ENCODE data around the gene PSMB10. TPM values are rescaled to one million over a fixed set of nuclear protein-coding genes. Genes with fewer than 3 reads are reported as not detected.

PSMB10 gene
- total RNA-seq, 2 donors from 2014 or later = 114 to 164 TPM

DNA sequence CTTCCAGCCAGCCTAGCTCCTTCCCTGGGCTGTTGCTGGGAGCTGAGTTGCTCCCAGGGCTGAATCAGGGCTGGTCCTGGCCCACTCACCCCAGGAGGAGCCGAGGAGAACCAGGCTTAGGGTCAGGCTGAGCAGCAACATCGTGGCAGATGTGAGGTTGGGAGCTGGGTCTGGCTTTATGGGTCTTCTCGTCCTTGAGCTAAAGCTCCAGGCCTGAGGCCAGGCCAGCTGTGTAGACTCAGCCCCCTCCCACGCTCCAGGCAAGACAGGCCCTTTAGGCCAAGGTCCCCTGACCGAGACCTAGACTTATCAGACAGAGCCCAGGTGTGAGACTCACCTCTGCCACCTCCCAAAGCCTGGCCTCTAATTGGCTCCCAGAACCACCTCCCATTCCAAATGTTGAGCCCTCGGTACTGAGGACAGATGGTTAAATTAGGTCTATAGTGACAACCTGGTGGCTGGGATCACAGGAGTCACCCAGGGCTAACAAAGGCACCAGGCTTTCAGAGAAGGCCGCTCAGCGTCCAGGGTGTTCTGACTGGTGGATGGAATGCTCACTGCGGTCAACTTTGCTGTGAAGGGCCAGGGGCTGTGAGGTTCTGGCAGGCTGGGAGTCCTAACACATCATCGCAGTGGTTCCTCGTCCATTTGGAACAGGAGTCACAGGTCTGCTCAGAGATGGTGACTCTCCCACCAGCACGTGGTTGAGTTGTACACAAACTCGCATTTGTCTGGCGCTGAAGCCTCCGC lies 4.8 kb downstream of the PSMB10 start, which contains the start of gene CTRL:
Gene CTRL (minus strand): TSS at position 151 of the 750 bp plus-strand sequence. CDS start 10 bp downstream, at position 141.
- no peak for DNase-seq
- ATAC-seq = no peak
- intact Hi-C loops (cut with DNase I, micrococcal nuclease) = no loop called here

DNA sequence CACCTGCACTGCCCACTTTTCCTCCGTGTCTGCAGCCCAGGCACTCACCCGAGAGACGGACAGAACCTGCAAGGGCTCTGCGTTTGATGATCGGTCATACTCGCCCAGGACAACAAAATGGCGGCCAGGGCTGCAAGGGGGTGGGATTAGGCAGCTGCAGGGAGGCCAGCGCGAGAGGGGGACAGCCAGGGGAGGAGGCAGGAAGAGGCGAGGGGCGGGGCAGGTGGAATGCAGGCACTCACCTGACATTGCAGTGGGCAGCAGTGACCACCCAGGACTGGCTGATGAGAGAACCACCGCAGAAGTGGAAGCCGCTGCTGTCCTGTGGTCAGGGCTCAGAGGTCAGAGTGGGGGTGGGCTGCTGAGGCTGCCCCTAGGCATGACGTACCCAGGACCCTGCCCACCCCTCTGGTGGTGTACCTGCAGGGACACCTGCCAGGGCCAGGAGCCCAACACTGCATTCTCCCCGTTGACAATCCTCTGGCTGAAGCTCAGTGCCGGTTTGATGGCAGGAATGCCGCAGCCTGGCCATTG lies 5.9 kb downstream of the PSMB10 start:
- no peak for ATAC-seq
- intact Hi-C loops (cut with DNase I, micrococcal nuclease) = no loop called here
- peak in 1 of 2 donors; percentile 14 for DNase-seq

DNA sequence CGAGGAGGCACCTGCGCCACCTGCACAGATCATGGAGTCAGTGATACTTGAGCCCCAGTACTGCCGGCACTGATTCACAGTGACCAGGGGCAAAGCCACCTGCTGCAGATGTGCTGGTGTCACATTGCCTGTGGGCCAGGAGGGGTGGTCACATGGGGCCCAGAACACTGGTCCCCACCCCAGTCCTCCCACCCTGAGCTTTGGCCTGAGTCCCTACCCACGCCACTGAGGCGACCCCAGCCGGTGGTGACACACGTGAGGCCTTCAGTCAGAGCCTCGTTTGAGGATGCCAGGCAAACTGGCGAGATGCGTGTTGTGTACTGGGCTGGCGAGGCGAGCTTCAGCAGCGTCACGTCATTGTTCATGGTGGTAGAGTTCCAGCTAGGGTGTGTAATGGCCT lies 6.5 kb downstream of the PSMB10 start:
- intact Hi-C loops (cut with DNase I, micrococcal nuclease) = no loop called here
- ATAC-seq (no peak), DNase-seq (no peak)

DNA sequence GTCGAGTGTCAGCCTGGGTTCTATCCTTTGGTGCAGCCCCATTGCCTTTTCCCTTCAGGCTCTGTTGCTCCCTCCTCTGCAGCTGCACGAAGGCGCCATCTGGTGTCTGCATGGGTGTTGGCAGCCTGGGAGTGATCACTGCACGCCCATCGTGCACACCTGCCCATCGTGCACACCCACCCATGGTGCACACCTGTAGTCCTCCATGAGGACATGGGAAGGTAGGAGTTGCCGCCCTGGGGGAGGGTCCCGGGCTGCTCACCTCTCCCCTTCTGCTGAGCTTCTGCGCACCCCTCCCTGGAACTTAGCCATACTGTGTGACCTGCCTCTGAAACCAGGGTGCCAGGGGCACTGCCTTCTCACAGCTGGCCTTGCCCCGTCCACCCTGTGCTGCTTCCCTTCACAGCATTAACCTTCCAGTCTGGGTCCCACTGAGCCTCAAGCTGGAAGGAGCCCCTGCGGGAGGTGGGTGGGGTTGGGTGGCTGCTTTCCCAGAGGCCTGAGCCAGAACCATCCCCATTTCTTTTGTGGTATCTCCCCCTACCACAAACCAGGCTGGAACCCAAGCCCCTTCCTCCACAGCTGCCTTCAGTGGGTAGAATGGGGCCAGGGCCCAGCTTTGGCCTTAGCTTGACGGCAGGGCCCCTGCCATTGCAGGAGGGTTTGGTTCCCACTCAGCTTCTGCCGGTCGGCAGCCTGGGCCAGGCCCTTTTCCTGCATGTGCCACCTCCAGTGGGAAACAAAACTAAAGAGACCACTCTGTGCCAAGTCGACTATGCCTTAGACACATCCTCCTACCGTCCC lies 7.9 kb downstream of the PSMB10 start:
- DNase-seq (peak; percentile 63 to 80), ATAC-seq (peak; percentile 78)
- intact Hi-C loops (cut with DNase I, micrococcal nuclease) = loop anchor here in 1 of 2 donors (5.0 to 10.0 kb wide), 2 partner anchors 41 to 114 kb away; no protein-coding TSS in a partner anchor

DNA sequence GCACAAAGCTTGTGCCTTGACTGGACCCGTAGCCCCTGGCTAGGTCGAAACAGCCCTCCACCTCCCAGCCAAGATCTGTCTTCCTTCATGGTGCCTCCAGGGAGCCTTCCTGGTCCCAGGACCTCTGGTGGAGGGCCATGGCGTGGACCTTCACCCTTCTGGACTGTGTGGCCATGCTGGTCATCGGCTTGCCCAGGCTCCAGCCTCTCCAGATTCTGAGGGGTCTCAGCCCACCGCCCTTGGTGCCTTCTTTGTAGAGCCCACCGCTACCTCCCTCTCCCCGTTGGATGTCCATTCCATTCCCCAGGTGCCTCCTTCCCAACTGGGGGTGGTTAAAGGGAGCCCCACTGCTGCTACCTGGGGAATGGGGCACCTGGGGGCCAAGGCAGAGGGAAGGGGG lies 8.5 kb downstream of the PSMB10 start:
- ATAC-seq (peak; percentile 4), DNase-seq (no peak)
- intact Hi-C loops (cut with DNase I, micrococcal nuclease) = loop anchor here in 1 of 2 donors (5.0 to 10.0 kb wide), 2 partner anchors 41 to 113 kb away; no protein-coding TSS in a partner anchor

DNA sequence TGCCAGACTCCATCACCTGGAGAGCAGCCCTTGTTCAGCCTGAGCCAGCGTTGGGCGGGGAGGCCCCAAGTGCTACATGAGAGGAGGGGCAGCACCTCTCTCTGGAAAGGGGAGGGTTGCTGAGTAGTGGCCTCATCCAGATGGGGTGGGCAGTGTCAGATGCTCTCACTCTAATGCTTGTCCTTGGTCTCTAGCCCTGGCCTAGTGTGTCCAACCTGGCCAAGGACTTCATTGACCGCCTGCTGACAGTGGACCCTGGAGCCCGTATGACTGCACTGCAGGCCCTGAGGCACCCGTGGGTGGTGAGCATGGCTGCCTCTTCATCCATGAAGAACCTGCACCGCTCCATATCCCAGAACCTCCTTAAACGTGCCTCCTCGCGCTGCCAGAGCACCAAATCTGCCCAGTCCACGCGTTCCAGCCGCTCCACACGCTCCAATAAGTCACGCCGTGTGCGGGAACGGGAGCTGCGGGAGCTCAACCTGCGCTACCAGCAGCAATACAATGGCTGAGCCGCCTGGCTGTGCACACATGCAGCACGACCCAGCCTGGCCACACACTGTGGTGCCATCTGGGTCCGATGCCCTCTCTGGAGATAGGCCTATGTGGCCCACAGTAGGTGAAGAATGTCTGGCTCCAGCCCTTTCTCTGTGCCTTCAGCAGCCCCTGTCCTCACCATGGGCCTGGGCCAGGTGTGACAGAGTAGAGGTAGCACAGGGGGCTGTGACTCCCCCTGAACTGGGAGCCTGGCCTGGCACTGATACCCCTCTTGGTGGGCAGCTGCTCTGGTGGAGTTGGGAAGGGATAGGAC lies 9.3 kb downstream of the PSMB10 start:
- no peak for ATAC-seq

DNA sequence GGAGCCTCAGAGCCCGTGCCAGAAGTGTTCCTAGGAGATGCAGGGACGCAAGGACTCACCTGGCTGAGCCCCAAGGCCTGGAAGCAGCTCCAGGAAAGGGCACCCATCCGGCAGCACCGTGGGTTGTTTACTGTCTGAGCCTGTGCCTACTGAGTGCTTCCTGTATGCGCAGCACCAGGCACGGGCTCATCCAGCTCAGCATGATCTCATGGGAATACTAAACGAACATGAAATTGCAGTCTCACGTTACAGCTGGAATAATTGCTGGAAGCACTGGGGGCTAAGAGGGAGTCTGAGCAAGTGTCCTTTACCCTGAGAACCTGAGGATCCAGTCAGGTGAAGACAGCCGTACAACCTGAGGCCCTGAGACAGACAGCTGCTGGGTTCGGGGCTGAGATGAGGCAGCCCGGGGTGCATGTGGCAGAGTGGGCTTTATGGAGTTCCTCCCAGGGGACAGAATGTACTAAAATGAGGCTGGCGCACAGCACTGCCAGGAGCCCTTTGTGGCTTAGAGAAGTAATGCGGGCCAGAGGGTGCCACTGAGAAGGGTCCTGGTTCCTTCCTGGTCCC lies 10.4 kb downstream of the PSMB10 start:
- intact Hi-C loops (cut with DNase I, micrococcal nuclease) = loop anchor here in 1 of 2 donors (5.0 to 10.0 kb wide), 2 partner anchors 39 to 111 kb away; no protein-coding TSS in a partner anchor
- DNase-seq (no peak), ATAC-seq (no peak)

More for the DNA sequence above, 9.3 kb downstream of the PSMB10 start:
- intact Hi-C loops (cut with DNase I, micrococcal nuclease) = loop anchor here in 1 of 2 donors (5.0 to 10.0 kb wide), 2 partner anchors 40 to 113 kb away; no protein-coding TSS in a partner anchor
- no peak for DNase-seq

DNA sequence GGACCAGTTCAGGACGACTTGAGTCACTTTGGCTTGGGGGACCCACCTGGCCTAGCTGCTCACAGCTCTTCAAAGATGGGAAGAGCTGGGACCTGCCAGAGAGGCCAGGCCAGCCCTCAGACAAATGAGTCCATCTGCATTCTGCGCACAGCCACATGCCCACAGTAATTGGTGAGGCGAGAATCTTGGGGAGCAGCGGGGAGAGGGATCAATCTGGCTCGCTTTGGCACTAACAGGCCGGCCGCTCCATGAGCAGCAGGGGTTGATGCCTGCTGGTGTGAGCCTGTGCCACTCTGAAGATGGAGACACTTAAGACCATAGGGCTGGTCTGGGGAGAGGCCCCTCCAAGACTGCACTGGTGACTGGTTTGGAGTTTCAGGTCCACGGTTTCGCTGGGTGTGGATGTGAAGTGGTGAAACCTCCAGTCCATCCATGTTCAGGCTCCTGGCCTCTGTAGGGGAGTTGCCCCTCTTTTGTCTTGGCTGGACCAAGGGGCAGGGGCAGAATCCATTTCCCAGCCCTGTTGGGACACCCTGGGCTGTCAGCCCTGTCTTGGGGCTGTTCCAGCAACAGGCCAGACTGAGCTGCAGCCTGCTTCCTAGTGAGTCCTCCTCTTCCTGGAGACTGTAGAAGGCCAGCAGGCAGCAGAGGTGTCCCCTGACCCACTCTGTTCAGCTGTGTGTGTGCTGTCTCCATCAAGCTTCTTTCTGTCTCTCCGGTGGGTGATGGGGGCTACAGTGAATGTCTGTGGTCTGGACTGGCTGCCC lies 12.3 kb downstream of the PSMB10 start:
- DNase-seq (no peak), ATAC-seq (no peak)
- intact Hi-C loops (cut with DNase I, micrococcal nuclease) = loop anchor here in 1 of 2 donors (10.0 kb wide), 1 partner anchor 110 kb away; no protein-coding TSS in a partner anchor

DNA sequence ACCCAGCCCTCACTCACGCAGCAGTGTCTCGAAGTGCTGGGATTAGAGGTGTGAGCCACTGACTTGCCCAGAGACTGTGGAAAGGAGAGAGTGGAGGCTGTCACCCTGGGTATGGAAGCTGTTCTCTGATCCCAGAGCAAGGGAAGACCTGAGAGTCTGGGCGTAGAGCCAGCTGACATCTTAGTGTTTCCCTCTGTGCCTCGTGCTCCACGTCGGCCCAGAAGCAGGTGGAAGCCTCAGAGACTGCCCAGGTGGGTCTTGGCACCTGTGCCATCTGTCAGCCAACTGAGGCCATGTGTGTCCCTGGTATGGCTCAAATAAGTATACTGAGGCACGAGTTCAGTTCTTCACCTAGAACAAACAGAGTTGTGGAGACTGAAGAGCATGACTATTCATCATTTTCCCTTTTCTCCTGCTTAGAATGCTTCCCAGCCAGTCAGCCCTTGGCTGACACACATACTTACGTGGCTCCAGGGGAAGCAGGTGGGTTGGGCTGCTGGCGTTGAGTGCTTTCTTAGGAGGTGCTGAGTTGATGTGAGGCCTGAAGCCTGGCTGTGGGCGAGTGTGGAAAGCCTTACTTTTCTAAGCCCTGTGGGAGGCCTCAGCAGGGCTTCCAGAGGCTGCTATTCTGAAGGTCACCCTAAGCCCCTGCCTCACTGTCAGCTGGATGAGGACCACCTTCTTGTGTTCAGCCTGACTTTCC lies 13.1 kb downstream of the PSMB10 start:
- DNase-seq (no peak), ATAC-seq (no peak)
- intact Hi-C loops (cut with DNase I, micrococcal nuclease) = loop anchor here in 1 of 2 donors (10.0 kb wide), 1 partner anchor 109 kb away; no protein-coding TSS in a partner anchor

DNA sequence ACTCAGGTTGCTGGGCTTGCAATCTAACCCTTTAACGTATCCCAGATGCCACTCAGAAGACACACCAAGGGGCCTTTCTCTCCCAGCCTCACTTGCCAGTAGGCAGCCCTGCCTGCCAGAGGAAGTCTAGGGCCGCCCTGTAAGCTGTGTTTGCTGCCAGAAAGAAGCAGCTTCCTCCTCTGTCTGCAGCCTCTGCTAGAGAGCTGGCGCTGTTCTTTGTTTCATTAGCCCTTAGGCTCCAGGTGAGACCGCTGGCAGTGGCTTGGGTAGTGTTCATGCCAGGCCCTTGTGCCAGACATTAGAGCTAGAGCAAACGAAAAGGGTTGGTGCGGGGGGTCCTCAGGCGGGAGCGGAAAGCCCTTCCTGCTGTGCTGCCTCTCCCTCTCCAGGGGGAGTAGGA lies 13.9 kb downstream of the PSMB10 start:
- DNase-seq = no peak
- intact Hi-C loops (cut with DNase I, micrococcal nuclease) = loop anchor here in 1 of 2 donors (10.0 kb wide), 1 partner anchor 108 kb away; no protein-coding TSS in a partner anchor
- no peak for ATAC-seq

DNA sequence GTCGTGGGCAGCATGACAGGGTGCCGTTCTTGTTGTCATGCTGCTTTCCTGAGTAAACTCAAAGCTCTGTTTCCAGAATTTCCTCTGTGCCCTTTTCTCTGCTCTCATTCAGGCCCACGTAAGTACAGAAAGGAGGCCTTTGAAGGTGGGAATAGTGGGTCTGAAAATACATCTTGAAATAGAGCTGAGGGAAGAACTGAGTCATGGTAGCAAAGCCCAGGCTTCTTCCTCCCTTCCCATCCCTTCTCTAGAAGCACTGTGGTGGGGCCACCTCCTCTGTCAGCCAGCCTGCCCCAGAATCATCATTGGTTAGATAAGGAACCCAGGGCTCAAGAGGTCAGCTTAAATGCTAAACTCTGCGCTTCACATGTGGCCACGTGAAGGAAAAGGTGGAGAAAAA lies 14.4 kb downstream of the PSMB10 start:
- intact Hi-C loops (cut with DNase I, micrococcal nuclease) = loop anchor here in 1 of 2 donors (10.0 kb wide), 1 partner anchor 107 kb away; no protein-coding TSS in a partner anchor
- DNase-seq (no peak), ATAC-seq (no peak)

DNA sequence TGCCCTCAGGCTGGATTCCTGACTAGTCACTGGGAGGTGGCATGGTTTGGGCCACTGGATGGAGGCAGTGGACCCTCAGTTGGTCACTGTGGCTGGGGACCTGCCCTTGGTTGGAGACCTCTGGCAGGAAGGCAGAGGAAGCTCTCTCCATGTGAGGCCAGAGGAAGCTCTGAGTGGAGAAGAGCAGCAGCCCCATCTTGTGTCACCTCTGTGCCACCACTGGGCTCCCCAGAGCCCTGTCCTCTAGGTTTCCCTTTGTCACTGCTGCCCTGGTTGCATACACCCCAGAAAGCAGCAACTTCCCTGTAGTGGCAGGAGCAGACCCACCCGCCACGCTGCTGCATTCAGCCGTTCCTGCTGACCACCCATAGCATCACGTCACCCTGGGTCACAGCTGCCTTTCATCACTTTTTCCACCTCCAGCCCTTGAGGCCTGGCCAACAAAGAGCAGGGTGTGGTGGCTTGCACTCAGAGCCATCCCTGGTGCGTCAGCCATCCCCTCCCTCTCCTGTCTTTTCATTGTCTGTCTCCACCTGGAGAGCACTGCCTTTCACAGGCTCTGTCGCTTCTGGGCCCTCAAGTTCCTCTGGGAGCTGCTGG lies 16.9 kb downstream of the PSMB10 start:
- ATAC-seq (no peak), DNase-seq (no peak)
- intact Hi-C loops (cut with DNase I, micrococcal nuclease) = loop anchor here in 1 of 2 donors (10.0 kb wide), 1 partner anchor 105 kb away; no protein-coding TSS in a partner anchor

DNA sequence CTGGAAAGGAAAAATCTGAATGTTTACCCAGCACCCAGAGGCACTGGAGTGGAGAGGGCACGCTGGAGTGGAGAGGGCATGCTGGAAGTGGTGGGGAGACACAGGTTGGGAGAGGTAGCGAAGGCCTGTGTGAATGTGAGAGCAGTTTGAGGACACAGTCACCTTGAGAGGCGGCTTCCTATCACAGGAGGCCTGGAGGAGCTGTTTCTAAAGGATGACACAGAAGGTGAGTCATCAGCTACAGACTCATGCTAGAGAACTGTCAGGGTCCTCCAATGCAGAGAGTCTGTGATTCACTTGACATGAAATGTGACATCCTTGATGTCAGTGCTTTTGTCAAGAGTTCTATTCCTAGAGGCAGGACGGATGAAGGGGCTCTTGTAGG lies 18.8 kb downstream of the PSMB10 start:
- DNase-seq (no peak), ATAC-seq (no peak)
- intact Hi-C loops (cut with DNase I, micrococcal nuclease) = no loop called here

DNA sequence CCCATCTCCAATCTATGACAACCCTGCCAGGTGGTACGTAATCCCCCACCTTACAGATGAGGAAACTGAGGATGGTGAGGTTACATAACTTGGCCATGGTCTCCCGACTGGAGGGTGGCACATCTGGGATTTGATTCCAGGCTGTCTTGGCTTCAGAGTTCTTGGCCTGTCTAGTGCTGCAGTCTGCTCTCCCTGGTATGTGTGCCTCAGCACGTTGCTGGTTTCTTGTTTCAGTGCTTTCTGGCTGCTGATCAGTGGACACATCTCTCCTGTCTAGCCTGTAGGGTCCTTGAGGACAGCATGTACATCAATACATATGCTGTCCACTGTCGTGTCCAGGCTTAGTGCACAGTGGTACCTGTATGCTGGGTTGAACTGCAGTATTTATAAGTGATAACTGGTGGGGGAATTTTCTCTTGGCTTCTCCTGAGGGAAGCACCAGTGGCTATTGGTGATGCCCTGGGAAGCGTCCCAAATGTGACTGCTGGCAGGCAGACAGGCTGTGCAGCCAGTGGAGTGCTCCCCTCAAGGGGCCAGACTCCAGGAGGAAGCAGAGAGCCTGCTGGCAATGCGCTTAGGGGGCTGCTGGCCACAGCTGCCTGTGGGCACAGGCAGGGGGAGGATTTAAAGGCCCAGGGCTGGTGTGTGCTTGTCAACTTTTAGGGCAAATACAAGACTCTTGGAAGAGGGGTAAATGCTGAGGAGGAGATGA lies 19.4 kb downstream of the PSMB10 start:
- ATAC-seq = no peak
- intact Hi-C loops (cut with DNase I, micrococcal nuclease) = no loop called here
- no peak for DNase-seq

DNA sequence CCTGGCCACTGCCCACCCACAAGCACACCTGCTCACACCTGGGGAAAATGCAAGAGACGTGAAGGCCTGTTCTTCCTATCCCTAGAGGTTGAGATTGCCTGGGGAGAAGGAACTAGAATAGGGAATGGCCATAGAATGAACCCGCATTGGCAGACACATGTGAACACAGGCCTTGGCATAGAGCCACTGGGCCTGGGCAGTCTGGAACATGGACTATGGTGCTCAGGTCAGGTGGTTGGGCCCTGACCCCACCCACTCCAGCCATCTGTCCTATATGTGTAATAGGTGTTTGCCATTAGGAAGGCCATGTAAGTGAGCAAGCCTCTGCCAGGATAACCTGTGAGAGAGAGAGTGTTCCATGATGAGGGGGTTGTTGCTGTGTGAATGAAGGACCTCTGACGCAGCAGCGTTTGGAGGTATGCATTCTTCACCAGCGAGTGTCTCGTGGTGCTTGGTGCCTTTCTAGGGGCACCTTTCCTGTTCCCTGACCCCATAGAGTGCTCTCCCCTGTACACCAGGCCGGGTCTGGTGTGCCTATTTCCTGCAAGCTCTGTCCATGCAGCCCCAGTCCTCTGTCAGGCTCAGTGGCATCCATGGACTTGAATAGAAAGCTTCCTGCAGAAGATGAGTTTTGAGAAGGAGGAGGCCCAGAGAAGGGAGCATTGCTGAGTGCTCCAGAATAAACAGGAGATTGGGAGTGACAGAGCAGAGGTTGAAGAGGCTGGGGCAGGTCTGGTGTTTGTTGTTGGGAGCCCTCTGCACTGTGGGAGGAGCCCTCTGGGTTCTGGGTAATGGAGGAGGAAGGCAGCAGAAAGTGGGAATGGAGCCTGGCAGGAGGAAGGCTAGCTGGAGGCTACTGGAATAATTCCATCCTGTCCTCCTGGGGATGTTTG lies 20.6 kb downstream of the PSMB10 start:
- intact Hi-C loops (cut with DNase I, micrococcal nuclease) = no loop called here
- ATAC-seq (peak; percentile 95), DNase-seq (peak; percentile 62 to 65)
